HEK293 (cell line): ENCODE data around the gene KBTBD4.

Source experiments
- CTCF ChIA-PET: fragments of 350-600 bp; formaldehyde crosslinking; extraction: SDS; loops from one replicate; lab custom pipeline; 2021; ENCODE audit warnings: antibody characterized with exemption; lab: Yijun Ruan, JAX
- POLR2A ChIA-PET: fragments of 300-600 bp; formaldehyde crosslinking; extraction: SDS; loops from one replicate; lab custom pipeline; 2020; ENCODE audit warnings: antibody characterized with exemption, inconsistent platforms; lab: Yijun Ruan, JAX
- H3K27ac ChIP-seq: fragments of 200-500 bp; sonication (Bioruptor generic); 2 replicates; pipeline ENCODE4 v1.5.1; 2014; ENCODE audit warnings: low read depth, low read length, control low read depth, inconsistent platforms; ENCODE audit errors: extremely low read depth
- H3K36me3 ChIP-seq, 2 experiments: fragments of 200-500 bp in 1 of 2; sonication (Bioruptor generic) in 1 of 2; 1 replicate in 1 of 2; 2 replicates in 1 of 2; pipeline ENCODE4 v1.5.1; 2014 to 2017; ENCODE audit warnings: inconsistent platforms in 2 of 2, low read length in 2 of 2; ENCODE audit not compliant: control insufficient read depth in 2 of 2, insufficient read depth in 1 of 2
- H3K4me1 ChIP-seq: fragments of 200-500 bp; sonication (Bioruptor generic); 2 replicates; pipeline ENCODE4 v1.5.1; 2014; ENCODE audit warnings: mild to moderate bottlenecking, low read length, inconsistent platforms; ENCODE audit not compliant: control insufficient read depth, insufficient read depth
- H3K4me3 ChIP-seq: 2 replicates; pipeline ENCODE4 v1.5.1; 2011; ENCODE audit warnings: low read depth, mild to moderate bottlenecking, control low read depth, low read length, moderate library complexity
- H3K9me3 ChIP-seq: fragments of 200-500 bp; sonication (Bioruptor generic); 2 replicates; pipeline ENCODE4 v1.5.1; 2014; ENCODE audit warnings: low read depth, low read length, inconsistent platforms; ENCODE audit not compliant: control insufficient read depth, insufficient read depth
- GLI2 ChIP-seq: fragments of 450-650 bp; formaldehyde crosslinking; IDR thresholded peaks from 2 replicates; pipeline ENCODE4; 2017; ENCODE audit warnings: missing biosample characterization, missing genetic modification characterization, low read depth, borderline replicate concordance
- HOXC10 ChIP-seq: sonication (generic); formaldehyde crosslinking; IDR thresholded peaks from 2 replicates; pipeline ENCODE4 v1.8.1; 2023; ENCODE audit warnings: mild to moderate bottlenecking, missing genetic modification reagents
- KLF9 ChIP-seq: fragments of 450-650 bp; formaldehyde crosslinking; IDR thresholded peaks from 2 replicates; pipeline ENCODE4 v1.5.1; 2016; ENCODE audit warnings: missing biosample characterization, missing genetic modification characterization, low read depth
- SCRT1 ChIP-seq: fragments of 450-650 bp; formaldehyde crosslinking; IDR thresholded peaks from 2 replicates; pipeline ENCODE4 v1.5.1; 2016; ENCODE audit warnings: missing biosample characterization, missing genetic modification characterization, borderline replicate concordance
- WT1 ChIP-seq: fragments of 450-650 bp; formaldehyde crosslinking; IDR thresholded peaks from 2 replicates; pipeline ENCODE4 v1.5.1; 2016; ENCODE audit warnings: missing biosample characterization, missing genetic modification characterization
- ZFHX2 ChIP-seq: fragments of 450-650 bp; formaldehyde crosslinking; conservative IDR thresholded peaks from 2 replicates; pipeline ENCODE4 v1.5.1; 2016; ENCODE audit warnings: missing biosample characterization, missing genetic modification characterization
- ZNF157 ChIP-seq: fragments of 450-650 bp; formaldehyde crosslinking; IDR thresholded peaks from 2 replicates; pipeline ENCODE4 v1.5.1; 2016; ENCODE audit warnings: missing biosample characterization, missing genetic modification characterization
- ZNF266 ChIP-seq: fragments of 450-650 bp; formaldehyde crosslinking; IDR thresholded peaks from 2 replicates; pipeline ENCODE4 v1.5.1; 2016; ENCODE audit warnings: missing biosample characterization, missing genetic modification characterization, low read depth
- ZNF335 ChIP-seq: fragments of 450-650 bp; formaldehyde crosslinking; conservative IDR thresholded peaks from 2 replicates; pipeline ENCODE4 v1.5.1; 2016; ENCODE audit warnings: missing biosample characterization, missing genetic modification characterization
- ZNF558 ChIP-seq: fragments of 450-650 bp; formaldehyde crosslinking; IDR thresholded peaks from 2 replicates; pipeline ENCODE4 v1.5.1; 2016; ENCODE audit warnings: missing biosample characterization, missing genetic modification characterization
- ZNF660 ChIP-seq: fragments of 450-650 bp; IDR thresholded peaks from 2 replicates; pipeline ENCODE4 v1.5.1; 2018; ENCODE audit warnings: missing biosample characterization, mild to moderate bottlenecking, missing genetic modification characterization
- ZNF785 ChIP-seq: fragments of 450-650 bp; formaldehyde crosslinking; IDR thresholded peaks from 2 replicates; pipeline ENCODE4 v1.5.1; 2016; ENCODE audit warnings: missing biosample characterization, missing genetic modification characterization
- ZSCAN23 ChIP-seq: fragments of 450-650 bp; formaldehyde crosslinking; IDR thresholded peaks from 2 replicates; pipeline ENCODE4 v1.5.1; 2016; ENCODE audit warnings: missing biosample characterization, missing genetic modification characterization
- ZSCAN30 ChIP-seq: fragments of 450-650 bp; IDR thresholded peaks from 2 replicates; pipeline ENCODE4 v1.5.1; 2018; ENCODE audit warnings: missing biosample characterization, mild to moderate bottlenecking, missing genetic modification characterization, moderate library complexity
- TF ChIP-seq, protein P1 (sequence below): fragments of 450-650 bp; formaldehyde crosslinking; IDR thresholded peaks from 2 replicates; pipeline ENCODE4 v1.5.1; 2016; ENCODE audit warnings: missing biosample characterization, missing genetic modification characterization
- TF ChIP-seq, protein P2 (sequence below): fragments of 450-650 bp; formaldehyde crosslinking; IDR thresholded peaks from 2 replicates; pipeline ENCODE4 v1.5.1; 2016; ENCODE audit warnings: missing biosample characterization, missing genetic modification characterization
- TF ChIP-seq, protein P3 (sequence below): fragments of 450-650 bp; formaldehyde crosslinking; IDR thresholded peaks from 2 replicates; pipeline ENCODE4 v1.5.1; 2016; ENCODE audit warnings: missing biosample characterization, missing genetic modification characterization, low read depth
- TF ChIP-seq, protein P4 (sequence below): fragments of 450-650 bp; formaldehyde crosslinking; IDR thresholded peaks from 2 replicates; pipeline ENCODE4 v1.5.1; 2017; ENCODE audit warnings: missing biosample characterization, missing genetic modification characterization

KBTBD4 gene

DNA sequence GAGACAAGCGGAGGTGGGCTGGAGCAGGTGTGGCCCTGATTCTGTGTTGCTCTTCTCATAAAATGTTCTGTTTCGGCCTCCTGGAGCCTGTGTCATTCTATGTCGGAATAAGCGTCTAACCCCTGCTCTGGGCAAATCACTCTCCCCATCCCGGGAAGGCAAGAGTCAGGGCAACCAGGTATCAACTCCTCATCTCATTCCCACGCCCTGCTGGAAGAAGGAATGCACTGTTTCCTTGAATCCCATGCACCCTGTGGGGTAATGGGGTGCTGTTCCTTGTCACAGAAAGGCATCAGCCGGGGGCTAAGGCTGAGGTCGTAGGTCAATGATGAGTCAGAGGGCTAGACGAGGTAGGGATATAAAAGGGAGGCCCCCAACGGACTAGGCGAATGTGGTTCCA is 10.3 kb upstream of the KBTBD4 start (continued):
- TF ChIP-seq ZSCAN23 (no peak), ZNF660 (tag by site-specific recombination) (no peak), SCRT1 (no peak)

DNA sequence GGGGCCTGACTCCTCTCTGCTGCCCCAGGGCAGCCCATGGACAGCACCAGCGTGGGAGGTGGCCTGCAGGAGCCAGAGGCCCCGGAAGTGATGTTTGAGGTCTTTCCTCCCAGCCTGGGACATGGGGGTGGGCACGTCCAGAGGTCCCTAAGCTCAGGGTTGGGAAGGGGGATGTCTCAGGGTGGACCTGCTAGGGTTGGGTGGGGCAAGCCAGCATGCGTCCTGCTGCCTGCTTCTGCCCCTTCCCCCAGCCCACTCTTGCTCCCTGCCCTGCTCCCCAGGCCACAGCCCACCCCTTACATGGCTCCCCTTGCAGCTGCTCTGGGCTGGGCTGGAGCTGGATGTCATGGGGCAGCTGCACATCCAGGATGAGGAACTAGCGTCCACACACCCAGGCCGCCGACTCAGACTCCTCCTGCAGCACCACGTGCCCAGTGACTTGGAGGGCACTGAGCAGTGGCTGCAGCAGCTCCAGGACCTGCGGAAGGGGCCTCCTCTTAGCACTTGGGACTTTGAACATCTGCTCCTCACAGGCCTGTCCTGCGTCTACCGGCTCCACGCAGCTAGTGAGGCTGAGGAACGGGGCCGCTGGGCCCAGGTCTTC is 9.1 kb upstream of the KBTBD4 start:
- ChIA-PET POLR2A (no interaction called here), CTCF (no interaction called here)
- no peaks in the 10 kb centered on the region for H3K4me1 ChIP-seq
- no peak overlapping the region for H3K4me3 ChIP-seq
- no peaks in the 10 kb centered on the region for H3K9me3 ChIP-seq
- peaks cover 10 to 26% of the 10 kb centered on the region in 2 experiments; a peak in 2 of 3 replicates for H3K36me3 ChIP-seq
- no peak for TF ChIP-seq ZSCAN30
- TF ChIP-seq, protein P1, sequence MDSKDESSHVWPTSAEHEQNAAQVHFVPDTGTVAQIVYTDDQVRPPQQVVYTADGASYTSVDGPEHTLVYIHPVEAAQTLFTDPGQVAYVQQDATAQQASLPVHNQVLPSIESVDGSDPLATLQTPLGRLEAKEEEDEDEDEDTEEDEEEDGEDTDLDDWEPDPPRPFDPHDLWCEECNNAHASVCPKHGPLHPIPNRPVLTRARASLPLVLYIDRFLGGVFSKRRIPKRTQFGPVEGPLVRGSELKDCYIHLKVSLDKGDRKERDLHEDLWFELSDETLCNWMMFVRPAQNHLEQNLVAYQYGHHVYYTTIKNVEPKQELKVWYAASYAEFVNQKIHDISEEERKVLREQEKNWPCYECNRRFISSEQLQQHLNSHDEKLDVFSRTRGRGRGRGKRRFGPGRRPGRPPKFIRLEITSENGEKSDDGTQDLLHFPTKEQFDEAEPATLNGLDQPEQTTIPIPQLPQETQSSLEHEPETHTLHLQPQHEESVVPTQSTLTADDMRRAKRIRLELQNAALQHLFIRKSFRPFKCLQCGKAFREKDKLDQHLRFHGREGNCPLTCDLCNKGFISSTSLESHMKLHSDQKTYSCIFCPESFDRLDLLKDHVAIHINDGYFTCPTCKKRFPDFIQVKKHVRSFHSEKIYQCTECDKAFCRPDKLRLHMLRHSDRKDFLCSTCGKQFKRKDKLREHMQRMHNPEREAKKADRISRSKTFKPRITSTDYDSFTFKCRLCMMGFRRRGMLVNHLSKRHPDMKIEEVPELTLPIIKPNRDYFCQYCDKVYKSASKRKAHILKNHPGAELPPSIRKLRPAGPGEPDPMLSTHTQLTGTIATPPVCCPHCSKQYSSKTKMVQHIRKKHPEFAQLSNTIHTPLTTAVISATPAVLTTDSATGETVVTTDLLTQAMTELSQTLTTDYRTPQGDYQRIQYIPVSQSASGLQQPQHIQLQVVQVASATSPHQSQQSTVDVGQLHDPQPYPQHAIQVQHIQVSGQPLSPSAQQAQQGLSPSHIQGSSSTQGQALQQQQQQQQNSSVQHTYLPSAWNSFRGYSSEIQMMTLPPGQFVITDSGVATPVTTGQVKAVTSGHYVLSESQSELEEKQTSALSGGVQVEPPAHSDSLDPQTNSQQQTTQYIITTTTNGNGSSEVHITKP = peak; percentile 78
- H3K27ac ChIP-seq = no peak overlapping the region

DNA sequence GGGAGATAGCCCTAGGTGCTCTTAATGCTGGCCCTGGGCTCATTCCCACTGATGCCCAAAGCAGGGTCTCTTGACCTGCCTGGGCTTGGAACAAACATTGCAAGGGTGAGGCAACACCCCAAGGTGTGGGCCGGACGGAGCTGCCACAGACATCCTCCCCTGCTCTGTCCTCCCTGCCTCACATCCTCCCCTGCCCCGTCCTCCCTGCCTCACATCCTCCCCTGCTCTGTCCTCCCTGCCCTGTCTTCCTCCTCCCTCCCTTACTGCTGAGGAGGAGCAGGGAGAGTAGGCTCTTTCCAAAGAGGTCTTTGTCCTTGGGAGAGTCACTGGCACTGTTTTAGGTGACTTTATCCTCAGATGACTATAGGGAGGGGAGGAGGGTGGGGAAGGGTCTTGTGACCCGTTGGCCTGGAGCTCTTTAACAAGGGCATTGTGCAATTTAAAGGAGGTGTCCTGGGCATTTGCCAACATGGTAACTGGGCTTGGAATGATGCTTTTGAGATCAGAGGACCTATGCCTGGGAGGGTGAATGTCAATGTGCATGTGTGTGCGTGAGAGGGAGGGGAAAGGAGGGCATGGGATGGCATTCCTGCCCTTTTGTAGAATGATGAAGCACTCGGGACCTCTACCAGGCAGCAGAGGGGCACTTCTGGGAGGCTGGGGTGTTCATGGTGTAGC is 8.4 kb upstream of the KBTBD4 start:
- Histone ChIP-seq H3K36me3 (peaks cover 13 to 32% of the 10 kb centered on the region in 2 experiments; a peak in 2 of 3 replicates), H3K4me3 (no peak overlapping the region), H3K9me3 (no peaks in the 10 kb centered on the region), H3K27ac (no peak overlapping the region), H3K4me1 (no peaks in the 10 kb centered on the region)
- ChIA-PET POLR2A (no interaction called here), CTCF (no interaction called here)
- TF ChIP-seq WT1 (tag by site-specific recombination) (peak; percentile 84), ZNF335 (peak; percentile 58), ZNF785 (no peak), KLF9 (tag by site-specific recombination) (no peak), HOXC10 (CRISPR knock-in tag) (no peak), ZNF558 (no peak), GLI2 (tag by site-specific recombination) (no peak), ZFHX2 (tag by site-specific recombination) (0 out of 2 replicates have a peak, but pooled peaks have one; percentile 26), ZNF266 (tag by site-specific recombination) (no peak), ZNF157 (tag by site-specific recombination) (no peak)
- TF ChIP-seq, protein P2, sequence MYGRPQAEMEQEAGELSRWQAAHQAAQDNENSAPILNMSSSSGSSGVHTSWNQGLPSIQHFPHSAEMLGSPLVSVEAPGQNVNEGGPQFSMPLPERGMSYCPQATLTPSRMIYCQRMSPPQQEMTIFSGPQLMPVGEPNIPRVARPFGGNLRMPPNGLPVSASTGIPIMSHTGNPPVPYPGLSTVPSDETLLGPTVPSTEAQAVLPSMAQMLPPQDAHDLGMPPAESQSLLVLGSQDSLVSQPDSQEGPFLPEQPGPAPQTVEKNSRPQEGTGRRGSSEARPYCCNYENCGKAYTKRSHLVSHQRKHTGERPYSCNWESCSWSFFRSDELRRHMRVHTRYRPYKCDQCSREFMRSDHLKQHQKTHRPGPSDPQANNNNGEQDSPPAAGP = peak; percentile 91
- TF ChIP-seq, protein P3, sequence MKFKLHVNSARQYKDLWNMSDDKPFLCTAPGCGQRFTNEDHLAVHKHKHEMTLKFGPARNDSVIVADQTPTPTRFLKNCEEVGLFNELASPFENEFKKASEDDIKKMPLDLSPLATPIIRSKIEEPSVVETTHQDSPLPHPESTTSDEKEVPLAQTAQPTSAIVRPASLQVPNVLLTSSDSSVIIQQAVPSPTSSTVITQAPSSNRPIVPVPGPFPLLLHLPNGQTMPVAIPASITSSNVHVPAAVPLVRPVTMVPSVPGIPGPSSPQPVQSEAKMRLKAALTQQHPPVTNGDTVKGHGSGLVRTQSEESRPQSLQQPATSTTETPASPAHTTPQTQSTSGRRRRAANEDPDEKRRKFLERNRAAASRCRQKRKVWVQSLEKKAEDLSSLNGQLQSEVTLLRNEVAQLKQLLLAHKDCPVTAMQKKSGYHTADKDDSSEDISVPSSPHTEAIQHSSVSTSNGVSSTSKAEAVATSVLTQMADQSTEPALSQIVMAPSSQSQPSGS (tag by site-specific recombination) = no peak
- TF ChIP-seq, protein P4, sequence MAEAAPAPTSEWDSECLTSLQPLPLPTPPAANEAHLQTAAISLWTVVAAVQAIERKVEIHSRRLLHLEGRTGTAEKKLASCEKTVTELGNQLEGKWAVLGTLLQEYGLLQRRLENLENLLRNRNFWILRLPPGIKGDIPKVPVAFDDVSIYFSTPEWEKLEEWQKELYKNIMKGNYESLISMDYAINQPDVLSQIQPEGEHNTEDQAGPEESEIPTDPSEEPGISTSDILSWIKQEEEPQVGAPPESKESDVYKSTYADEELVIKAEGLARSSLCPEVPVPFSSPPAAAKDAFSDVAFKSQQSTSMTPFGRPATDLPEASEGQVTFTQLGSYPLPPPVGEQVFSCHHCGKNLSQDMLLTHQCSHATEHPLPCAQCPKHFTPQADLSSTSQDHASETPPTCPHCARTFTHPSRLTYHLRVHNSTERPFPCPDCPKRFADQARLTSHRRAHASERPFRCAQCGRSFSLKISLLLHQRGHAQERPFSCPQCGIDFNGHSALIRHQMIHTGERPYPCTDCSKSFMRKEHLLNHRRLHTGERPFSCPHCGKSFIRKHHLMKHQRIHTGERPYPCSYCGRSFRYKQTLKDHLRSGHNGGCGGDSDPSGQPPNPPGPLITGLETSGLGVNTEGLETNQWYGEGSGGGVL (tag by site-specific recombination) = 0 out of 2 replicates have a peak, but pooled peaks have one; percentile 19
